ENCODE results near the gene PTPRM.

The PTPRM gene

DNA sequence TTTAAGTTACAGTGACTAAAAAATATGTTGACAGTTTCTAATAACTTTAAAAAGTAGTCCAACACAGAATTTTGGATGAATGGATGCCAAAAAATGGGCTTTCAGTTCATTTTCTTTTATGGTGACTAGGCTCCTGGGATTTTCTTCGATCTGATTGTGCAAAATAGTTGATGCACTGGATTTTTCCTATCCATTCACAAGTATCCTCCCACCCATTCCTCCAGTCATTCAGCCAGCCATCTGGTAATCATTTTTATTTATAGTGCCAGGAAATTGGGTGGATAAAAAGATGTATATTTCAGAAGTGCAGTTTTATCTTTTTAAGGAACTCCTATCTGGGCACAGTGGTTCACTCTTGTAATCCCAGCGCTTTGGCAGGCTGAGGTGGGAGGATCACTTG, 175.1 kb downstream of the PTPRM start:
- DNase-seq (ENCODE audit: low read depth): no peak
- H3K4me3 ChIP-seq (ENCODE audit: low read depth, low read length): no peak overlapping the region

DNA sequence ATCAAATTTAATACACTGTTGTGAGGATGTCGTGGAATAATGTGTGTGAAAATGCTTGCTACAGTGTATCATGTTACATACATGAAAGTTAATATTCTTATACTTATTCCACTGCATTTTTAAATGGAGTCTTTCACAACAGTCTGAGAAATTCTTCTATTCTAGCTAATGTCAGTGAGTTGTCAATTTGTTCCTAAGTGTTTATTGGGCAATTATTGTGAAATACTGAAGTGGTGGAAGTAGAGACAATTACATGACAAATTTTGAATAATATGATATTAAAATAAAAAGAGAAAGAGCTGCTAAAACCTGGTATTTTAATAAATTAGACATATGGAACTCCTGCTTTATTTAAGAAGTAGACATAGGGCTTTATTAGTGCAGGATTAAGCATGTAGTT, 176.1 kb downstream of the PTPRM start:
- H3K4me3 ChIP-seq (ENCODE audit: low read depth, low read length): no peak overlapping the region
- no peak for DNase-seq (ENCODE audit: low read depth)

DNA sequence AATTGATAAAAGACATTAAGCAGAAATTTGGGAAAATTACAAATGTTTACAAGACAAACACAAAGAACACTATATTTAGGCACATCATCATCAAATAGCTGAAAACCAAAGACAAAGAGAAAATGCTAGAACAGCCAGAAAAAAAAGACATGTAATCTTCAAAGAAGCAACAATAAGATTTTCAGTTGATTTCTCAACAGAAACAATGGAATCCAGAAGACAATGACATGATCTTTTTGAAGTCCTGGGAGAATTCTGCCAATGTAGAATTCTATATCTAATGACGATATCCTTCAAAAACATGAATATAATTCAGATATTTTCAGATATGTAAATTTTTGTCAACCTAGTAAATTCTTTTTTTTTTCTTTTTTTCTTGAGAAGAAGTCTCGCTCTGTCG, 179.0 kb downstream of the PTPRM start:
- DNase-seq (ENCODE audit: low read depth): no peak
- no peak overlapping the region for H3K4me3 ChIP-seq (ENCODE audit: low read depth, low read length)

- H3K4me3 ChIP-seq (ENCODE audit: low read depth, low read length): no peak overlapping the region
- no peak for DNase-seq (ENCODE audit: low read depth)
Measured at GRCh38 chr18:7748251-7749007, 181.3 kb downstream of the PTPRM start.

- DNase-seq (ENCODE audit: low read depth): no peak
- no peak overlapping the region for H3K4me3 ChIP-seq (ENCODE audit: low read depth, low read length)
Measured at GRCh38 chr18:7749008-7749405, 181.9 kb downstream of the PTPRM start.

DNA sequence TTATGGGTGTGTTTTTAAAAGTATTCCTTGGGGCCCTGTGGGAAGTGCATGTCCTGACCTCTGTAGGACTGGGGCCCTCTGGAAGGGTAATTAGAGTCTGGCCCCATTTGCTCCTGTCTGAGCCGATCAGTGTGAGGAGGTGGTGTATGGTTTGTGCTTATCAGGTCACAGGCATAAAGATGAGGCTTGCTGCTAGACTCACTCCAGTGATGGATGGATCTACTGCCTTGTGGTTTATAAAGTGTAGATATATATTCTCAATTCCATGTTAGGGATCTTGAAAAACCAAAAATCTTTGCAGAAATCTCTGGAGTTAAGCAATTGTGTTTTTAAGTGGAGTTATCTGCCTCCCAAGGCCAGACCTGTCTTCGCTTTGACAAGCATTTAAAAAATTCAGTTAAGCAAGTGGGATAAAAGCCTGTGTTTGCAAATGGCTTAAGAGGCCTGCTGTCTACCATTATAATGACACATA, 182.4 kb downstream of the PTPRM start:
- H3K4me3 ChIP-seq (ENCODE audit: low read depth, low read length): no peak overlapping the region
- no peak for DNase-seq (ENCODE audit: low read depth)

GRCh38 chr18:7750095-7750663, 183.1 kb downstream of the PTPRM start:
- no peak overlapping the region for H3K4me3 ChIP-seq (ENCODE audit: low read depth, low read length)
- DNase-seq (ENCODE audit: low read depth): no peak

GRCh38 chr18:7750966-7751365, 183.8 kb downstream of the PTPRM start:
- no peak overlapping the region for H3K4me3 ChIP-seq (ENCODE audit: low read depth, low read length)
- no peak for DNase-seq (ENCODE audit: low read depth)

DNA sequence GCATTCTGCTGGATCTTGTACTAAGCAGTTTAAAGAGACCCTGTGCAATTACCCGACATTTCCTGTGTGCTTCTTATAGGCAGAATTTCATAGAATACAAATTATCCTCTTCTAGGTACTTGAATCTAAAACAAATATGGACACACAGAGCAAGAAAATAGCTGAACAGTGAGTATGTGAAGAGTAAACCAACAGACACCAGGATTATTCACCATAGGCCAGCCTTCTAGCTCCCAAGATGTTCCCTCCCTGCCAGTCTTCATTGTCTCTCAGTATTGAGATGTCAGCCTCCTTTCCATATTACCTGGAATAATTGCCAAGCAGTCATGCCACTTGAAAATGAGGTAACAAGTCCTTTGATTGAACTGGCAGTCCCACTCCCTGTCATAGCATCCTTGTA, 187.1 kb downstream of the PTPRM start:
- no peak for DNase-seq (ENCODE audit: low read depth)
- H3K4me3 ChIP-seq (ENCODE audit: low read depth, low read length): no peak overlapping the region

DNA sequence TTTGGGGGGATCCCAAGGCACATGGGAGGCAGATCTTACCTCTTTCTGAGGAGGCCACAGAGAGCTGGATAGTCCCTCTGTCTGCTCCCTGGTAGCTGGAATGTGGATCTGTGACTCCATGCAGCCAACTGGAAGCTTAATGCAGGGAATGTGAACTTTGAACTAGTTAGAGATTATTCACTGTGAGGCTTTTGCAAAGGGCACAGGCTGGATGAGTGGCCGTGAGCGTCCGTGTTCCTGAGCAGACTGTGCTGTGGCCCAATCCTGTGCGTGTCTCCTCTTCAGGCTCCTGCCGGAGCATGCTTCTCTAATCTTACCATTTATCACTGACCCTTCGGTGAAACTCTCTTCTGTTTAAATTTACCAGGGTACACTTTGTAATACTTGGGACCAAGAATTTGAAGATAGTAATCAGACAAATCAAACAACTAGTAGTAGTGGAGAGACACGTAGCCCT, 187.6 kb downstream of the PTPRM start:
- no peak for DNase-seq (ENCODE audit: low read depth)
- H3K4me3 ChIP-seq (ENCODE audit: low read depth, low read length): no peak overlapping the region

GRCh38 chr18:7755753-7756475, 188.8 kb downstream of the PTPRM start:
- DNase-seq (ENCODE audit: low read depth): no peak
- no peak overlapping the region for H3K4me3 ChIP-seq (ENCODE audit: low read depth, low read length)

GRCh38 chr18:7757175-7757574, 190.1 kb downstream of the PTPRM start:
- no peak for DNase-seq (ENCODE audit: low read depth)
- no peak overlapping the region for H3K4me3 ChIP-seq (ENCODE audit: low read depth, low read length)

- no peak overlapping the region for H3K4me3 ChIP-seq (ENCODE audit: low read depth, low read length)
- DNase-seq (ENCODE audit: low read depth): no peak
Measured at GRCh38 chr18:7758764-7759163, 191.6 kb downstream of the PTPRM start.

GRCh38 chr18:7760967-7761948, 194.1 kb downstream of the PTPRM start:
- no peak overlapping the region for H3K4me3 ChIP-seq (ENCODE audit: low read depth, low read length)
- no peak for DNase-seq (ENCODE audit: low read depth)

- no peak for DNase-seq (ENCODE audit: low read depth)
- no peak overlapping the region for H3K4me3 ChIP-seq (ENCODE audit: low read depth, low read length)
Measured at GRCh38 chr18:7764405-7764804, 197.3 kb downstream of the PTPRM start.

DNA sequence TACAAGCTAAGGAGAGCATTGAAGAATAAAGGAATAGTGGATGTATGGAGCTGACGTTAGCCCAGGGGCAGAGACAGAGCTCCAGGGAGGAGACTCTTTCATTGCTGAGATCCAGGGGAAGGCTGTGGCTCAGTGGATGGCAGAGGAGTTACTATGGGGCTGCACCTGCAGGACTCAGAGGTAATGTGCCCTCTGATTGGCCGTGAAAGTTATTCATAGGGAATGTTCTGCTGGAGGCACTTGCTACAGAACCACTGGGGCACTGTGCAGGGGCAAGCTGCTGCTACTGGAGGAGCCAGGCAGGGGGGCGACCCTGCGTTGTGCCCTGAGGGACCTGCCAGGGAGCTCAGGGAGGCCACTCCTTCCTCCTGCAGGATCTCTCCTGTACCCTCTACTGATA, 199.2 kb downstream of the PTPRM start:
- no peak for DNase-seq (ENCODE audit: low read depth)
- H3K4me3 ChIP-seq (ENCODE audit: low read depth, low read length): no peak overlapping the region

DNA sequence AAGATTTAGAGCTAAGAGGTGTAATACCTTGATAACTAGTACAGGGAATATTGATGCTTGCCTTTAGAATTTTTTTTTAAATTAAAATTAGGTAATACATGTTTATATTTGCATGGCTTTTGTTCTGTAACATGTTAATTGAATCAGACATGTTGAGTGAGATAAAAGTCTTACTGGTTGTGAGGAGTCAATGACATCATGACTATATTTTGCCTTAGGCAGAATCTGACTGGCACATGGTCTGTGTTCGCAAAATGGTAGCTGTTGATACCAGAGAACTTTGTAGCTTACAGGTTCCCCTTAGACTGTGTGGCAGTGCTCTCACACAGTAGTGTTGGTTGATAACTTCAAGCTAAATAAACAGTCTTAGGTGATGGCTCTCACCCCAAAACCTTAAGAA, 199.7 kb downstream of the PTPRM start:
- no peak for DNase-seq (ENCODE audit: low read depth)
- H3K4me3 ChIP-seq (ENCODE audit: low read depth, low read length): no peak overlapping the region

- no peak overlapping the region for H3K4me3 ChIP-seq (ENCODE audit: low read depth, low read length)
- DNase-seq (ENCODE audit: low read depth): no peak
Measured at GRCh38 chr18:7770908-7771307, 203.8 kb downstream of the PTPRM start.

- no peak for DNase-seq (ENCODE audit: low read depth)
- no peak overlapping the region for H3K4me3 ChIP-seq (ENCODE audit: low read depth, low read length)
Measured at GRCh38 chr18:7772510-7772888, 205.4 kb downstream of the PTPRM start.

DNA sequence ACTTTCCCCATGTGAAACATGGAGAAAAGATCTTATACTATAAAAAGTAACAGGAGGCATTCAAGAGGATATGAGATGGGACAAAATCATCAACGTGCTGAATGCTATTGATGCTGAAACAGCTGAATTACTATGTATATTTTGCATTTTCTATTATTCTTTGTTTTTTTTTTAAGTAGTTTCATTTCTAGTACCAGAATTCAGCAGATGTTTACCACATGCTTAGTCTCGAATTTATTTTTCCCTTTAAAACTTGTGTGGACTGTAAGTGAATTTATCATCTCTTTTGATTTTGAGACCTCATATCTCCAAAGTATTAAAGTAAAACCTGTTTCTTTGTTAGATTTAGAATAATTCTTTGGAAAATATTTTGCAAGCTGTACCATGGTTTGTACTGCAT, 205.8 kb downstream of the PTPRM start:
- no peak for DNase-seq (ENCODE audit: low read depth)
- no peak overlapping the region for H3K4me3 ChIP-seq (ENCODE audit: low read depth, low read length)
